ENCODE data around the gene SMTN. TPM values are rescaled to one million over a fixed set of nuclear protein-coding genes. Genes with fewer than 3 reads are reported as not detected.

Gene SMTN
- total and polyA plus RNA-seq, 8 donors: 25.5 to 77.4 (median 40.0) TPM

DNA sequence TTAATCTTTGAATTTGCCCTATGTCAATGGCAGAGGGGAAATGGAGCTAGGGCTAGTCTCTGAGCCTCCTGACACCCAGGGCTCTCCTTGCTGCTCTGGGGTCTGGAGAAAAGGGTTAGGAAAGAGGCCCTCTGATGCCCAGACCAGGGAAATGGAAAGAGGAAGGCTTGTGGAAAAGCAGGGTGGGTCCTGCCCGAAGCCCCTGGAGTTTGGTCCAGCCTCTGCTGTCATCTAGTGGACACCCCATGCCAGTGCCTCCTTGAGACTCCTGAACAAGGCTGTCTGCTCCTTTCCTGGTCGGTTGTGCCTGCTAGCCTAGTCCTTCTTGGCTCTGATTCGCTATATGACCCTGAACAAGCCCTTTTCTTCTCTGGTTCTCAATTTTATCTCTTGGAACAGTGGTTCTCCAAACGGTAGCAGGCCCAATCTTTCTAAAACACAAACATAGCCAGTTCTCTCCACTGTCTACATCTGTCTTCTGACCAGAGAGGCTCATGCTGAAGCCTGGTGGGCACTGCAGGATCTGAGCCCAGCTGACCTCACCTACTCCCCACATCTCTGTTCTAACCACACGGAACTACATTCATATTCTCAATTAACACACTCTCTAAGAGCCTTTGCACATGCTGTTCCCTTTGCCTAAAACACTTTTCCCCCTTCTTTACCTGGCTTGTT lies 68.0 kb downstream of the SMTN start:
- intact Hi-C loops (cut with DNase I): loop anchor here in 1 of 3 donors (5.0 kb wide), 1 partner anchor 42 kb away; the partner anchor contains the start of gene SELENOM
- peak; percentile 93 to 100 (median 98) for ATAC-seq
- H3K27ac ChIP-seq: peak overlapping the region in 1 of 4 donors; percentile 22

DNA sequence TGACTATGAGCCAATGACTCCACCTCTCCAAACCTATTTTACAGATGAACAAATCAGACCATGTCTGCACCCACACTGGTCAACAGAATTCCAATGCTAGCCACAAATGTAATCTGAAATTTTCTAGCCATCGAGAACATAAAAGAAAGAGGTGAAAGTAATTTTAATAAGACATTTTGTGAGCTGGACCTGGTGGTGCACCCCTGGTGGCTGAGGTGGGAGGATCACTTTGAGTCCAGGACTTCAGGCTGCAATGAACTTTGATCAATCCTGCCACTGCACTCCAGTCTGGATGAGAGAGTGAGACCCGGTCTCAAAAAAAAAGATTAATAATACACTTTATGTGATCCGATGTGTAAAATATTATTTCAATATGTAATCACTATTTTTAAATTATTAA lies 69.5 kb downstream of the SMTN start:
- 32 to 38% methylated on average over 3 of the region's 3 CpGs for WGBS, 2 donors
- TF ChIP-seq, protein P1, sequence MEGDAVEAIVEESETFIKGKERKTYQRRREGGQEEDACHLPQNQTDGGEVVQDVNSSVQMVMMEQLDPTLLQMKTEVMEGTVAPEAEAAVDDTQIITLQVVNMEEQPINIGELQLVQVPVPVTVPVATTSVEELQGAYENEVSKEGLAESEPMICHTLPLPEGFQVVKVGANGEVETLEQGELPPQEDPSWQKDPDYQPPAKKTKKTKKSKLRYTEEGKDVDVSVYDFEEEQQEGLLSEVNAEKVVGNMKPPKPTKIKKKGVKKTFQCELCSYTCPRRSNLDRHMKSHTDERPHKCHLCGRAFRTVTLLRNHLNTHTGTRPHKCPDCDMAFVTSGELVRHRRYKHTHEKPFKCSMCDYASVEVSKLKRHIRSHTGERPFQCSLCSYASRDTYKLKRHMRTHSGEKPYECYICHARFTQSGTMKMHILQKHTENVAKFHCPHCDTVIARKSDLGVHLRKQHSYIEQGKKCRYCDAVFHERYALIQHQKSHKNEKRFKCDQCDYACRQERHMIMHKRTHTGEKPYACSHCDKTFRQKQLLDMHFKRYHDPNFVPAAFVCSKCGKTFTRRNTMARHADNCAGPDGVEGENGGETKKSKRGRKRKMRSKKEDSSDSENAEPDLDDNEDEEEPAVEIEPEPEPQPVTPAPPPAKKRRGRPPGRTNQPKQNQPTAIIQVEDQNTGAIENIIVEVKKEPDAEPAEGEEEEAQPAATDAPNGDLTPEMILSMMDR (IDR thresholded peaks at IDR 0.05): peak in 2 of 4 donors; percentile 8 to 15
- Histone ChIP-seq H3K4me1 (peaks cover 0 to 2% (median 0%) of the 10 kb centered on the region in 3 donors), H3K27me3 (no peaks in the 10 kb centered on the region), H3K36me3 (no peaks in the 10 kb centered on the region), H3K9me3 (no peaks in the 10 kb centered on the region), H3K4me3 (no peak overlapping the region), H3K27ac (no peak overlapping the region)
- intact Hi-C loops (cut with DNase I): loop anchor here in 1 of 3 donors (10.0 kb wide), 1 partner anchor 206 kb away; no protein-coding TSS in a partner anchor
- FAIRE-seq (no peak), DNase-seq (no peak), ATAC-seq (no peak)

More for the DNA sequence above, 68.0 kb downstream of the SMTN start:
- Histone ChIP-seq H3K4me1 (peaks cover 0 to 2% (median 0%) of the 10 kb centered on the region in 3 donors), H3K4me3 (no peak overlapping the region), H3K36me3 (no peaks in the 10 kb centered on the region), H3K27me3 (no peaks in the 10 kb centered on the region), H3K9me3 (no peaks in the 10 kb centered on the region)
- TF ChIP-seq, protein P1 (IDR thresholded peaks at IDR 0.05): peak; percentile 67 to 80 (median 75)
- DNase-seq: peak in 5 of 6 donors; percentile 65 to 84 (median 70)
- 6 to 10% methylated on average over 5 of the region's 5 CpGs for WGBS, 2 donors
- no peak for FAIRE-seq

DNA sequence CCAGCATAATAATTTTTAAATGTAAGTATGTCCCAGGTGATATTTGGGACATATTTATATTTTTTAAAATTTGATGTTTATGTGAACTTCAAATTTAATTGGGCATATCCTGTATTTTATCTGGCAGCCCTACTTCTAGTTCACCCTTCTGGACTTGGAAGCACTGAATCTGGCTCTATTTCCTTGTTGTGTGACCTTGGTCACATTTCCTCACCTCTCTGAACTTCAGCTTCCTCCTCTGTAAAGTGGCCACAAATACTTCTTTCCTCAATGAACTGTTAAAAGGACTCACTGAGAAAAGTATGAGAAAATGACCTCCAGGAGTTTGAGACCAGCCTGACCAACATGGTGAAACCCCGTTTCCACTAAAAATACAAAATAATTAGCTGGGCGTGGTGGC lies 70.8 kb downstream of the SMTN start:
- WGBS, 2 donors: 78 to 81% methylated on average over 2 of the region's 2 CpGs
- no peak overlapping the region for H3K4me3 ChIP-seq
- TF ChIP-seq, protein P1 (IDR thresholded peaks at IDR 0.05): no peak
- no peaks in the 10 kb centered on the region for H3K27me3 ChIP-seq
- peaks cover 0 to 2% (median 0%) of the 10 kb centered on the region in 3 donors for H3K4me1 ChIP-seq
- no peaks in the 10 kb centered on the region for H3K9me3 ChIP-seq
- no peak for FAIRE-seq
- DNase-seq: no peak
- ATAC-seq: no peak
- intact Hi-C loops (cut with DNase I): loop anchor here in 1 of 3 donors (10.0 kb wide), 1 partner anchor 207 kb away; no protein-coding TSS in a partner anchor
- H3K36me3 ChIP-seq: no peaks in the 10 kb centered on the region
- no peak overlapping the region for H3K27ac ChIP-seq

DNA sequence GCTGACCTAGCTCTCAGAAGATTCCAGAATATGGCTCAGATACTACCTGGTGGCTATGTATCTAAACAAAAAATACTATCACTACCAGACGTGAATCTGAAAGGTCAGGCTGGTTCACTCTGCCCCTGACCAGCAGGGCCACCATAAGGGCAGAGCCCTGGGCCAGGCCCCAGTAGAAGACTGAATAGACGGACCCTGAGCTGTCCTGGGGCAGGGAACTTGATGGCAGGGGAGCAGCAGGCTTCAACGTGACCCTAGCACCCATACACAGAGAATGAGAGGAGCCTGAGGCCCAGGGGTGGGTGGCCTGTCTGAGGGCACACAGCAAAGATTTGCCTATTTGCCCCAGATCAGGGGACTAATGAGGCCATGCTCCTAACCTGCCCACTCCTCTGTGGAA lies 72.2 kb downstream of the SMTN start:
- no peak overlapping the region for H3K27ac ChIP-seq
- no peaks in the 10 kb centered on the region for H3K9me3 ChIP-seq
- no peaks in the 10 kb centered on the region for H3K36me3 ChIP-seq
- FAIRE-seq (no peak), DNase-seq (no peak), ATAC-seq (no peak)
- WGBS, 2 donors: 56% methylated on average over 3 of the region's 3 CpGs
- intact Hi-C loops (cut with DNase I): loop anchor here in 1 of 3 donors (10.0 kb wide), 1 partner anchor 209 kb away; no protein-coding TSS in a partner anchor
- no peak overlapping the region for H3K4me3 ChIP-seq
- no peaks in the 10 kb centered on the region for H3K27me3 ChIP-seq
- H3K4me1 ChIP-seq: peaks cover 0 to 2% (median 0%) of the 10 kb centered on the region in 3 donors
- TF ChIP-seq, protein P1 (IDR thresholded peaks at IDR 0.05): no peak

Other genes with a start within 250 kb of the SMTN start
- gene MORC2, start 112.5 kb upstream of the SMTN start, total RNA-seq: 10 to 100 TPM in 2 of 6 donors, 1 to 10 TPM in 4; 7.8 to 16.7 (median 9.7) TPM
- 10 to 100 TPM; 30.9 to 36.1 TPM for gene MORC2, start 112.5 kb upstream of the SMTN start, polyA plus RNA-seq
- gene TUG1, start 112.1 kb upstream of the SMTN start, total RNA-seq: 10 to 100 TPM; 18.7 to 38.4 (median 23.0) TPM
- gene TUG1, start 112.1 kb upstream of the SMTN start, polyA plus RNA-seq: 10 to 100 TPM; 18.2 to 49.1 TPM
- gene SELENOM, start 26.2 kb downstream of the SMTN start, total RNA-seq: 10 to 100 TPM; 46.1 to 62.4 (median 54.4) TPM
- gene SELENOM, start 26.2 kb downstream of the SMTN start, polyA plus RNA-seq: 100 to 1,000 TPM; 118 TPM
- 10 to 100 TPM in 2 of 6 donors, 1 to 10 TPM in 4; 4.5 to 12.7 (median 8.2) TPM for gene INPP5J, start 41.6 kb downstream of the SMTN start, total RNA-seq
- 10 to 100 TPM; 23.0 to 25.0 TPM for gene INPP5J, start 41.6 kb downstream of the SMTN start, polyA plus RNA-seq
- gene PLA2G3, start 59.2 kb downstream of the SMTN start, total RNA-seq: not detected
- gene PLA2G3, start 59.2 kb downstream of the SMTN start, polyA plus RNA-seq: under 1 TPM in 1 of 2 donors, not detected in 1; 0.02 TPM
- gene RNF185, start 78.9 kb downstream of the SMTN start, total RNA-seq: 10 to 100 TPM in 5 of 6 donors, 1 to 10 TPM in 1; 9.5 to 19.6 (median 14.0) TPM
- gene RNF185, start 78.9 kb downstream of the SMTN start, polyA plus RNA-seq: 10 to 100 TPM in 1 of 2 donors, 1 to 10 TPM in 1; 9.4 to 18.9 TPM
- gene LIMK2, start 131.0 kb downstream of the SMTN start, total RNA-seq: 10 to 100 TPM; 21.1 to 34.9 (median 27.7) TPM
- 10 to 100 TPM; 20.5 to 25.2 TPM for gene LIMK2, start 131.0 kb downstream of the SMTN start, polyA plus RNA-seq
- gene PIK3IP1, start 211.2 kb downstream of the SMTN start, total RNA-seq: 10 to 100 TPM in 1 of 6 donors, 1 to 10 TPM in 5; 2.4 to 24.5 (median 6.0) TPM
- 1 to 10 TPM; 3.6 to 5.9 TPM for gene PIK3IP1, start 211.2 kb downstream of the SMTN start, polyA plus RNA-seq

Measured in pancreas (tissue), 10 donors.